ENCODE results near the gene ANKRD9. TPM values are rescaled to one million over a fixed set of nuclear protein-coding genes. Genes with fewer than 3 reads are reported as not detected.

ANKRD9 gene
- total and polyA plus RNA-seq, 10 of the 15 experiments (the other 5 are each of a cell fraction or from before 2014, with no cell fraction given): 0.03 to 3.6 (median 0.49) TPM

GRCh38 chr14:102474934-102475333 is 34.6 kb downstream of the ANKRD9 start:
- in situ Hi-C loops (cut with MboI) (no loop called here), intact Hi-C loops (cut with micrococcal nuclease; ENCODE audit: unreplicated experiment) (no loop called here)
- Histone ChIP-seq H3K4me3 (no peak overlapping the region), H3K9me3 (replicated peaks; ENCODE audit: control insufficient read depth, insufficient read depth, low read length) (no peaks in the 10 kb centered on the region), H2AFZ (ENCODE audit: control insufficient read depth, low read depth, low read length) (no peak overlapping the region), H4K20me1 (ENCODE audit: control insufficient read depth, insufficient read depth) (no peaks in the 10 kb centered on the region), H3K36me3 (ENCODE audit: control insufficient read depth in 2 of 2, insufficient read depth in 2 of 2, low read length in 1 of 2) (no peaks in the 10 kb centered on the region), H3K27me3 (replicated peaks in 1 of 2; ENCODE audit: control insufficient read depth in 2 of 2, insufficient read depth in 2 of 2, low read length in 1 of 2) (no peaks in the 10 kb centered on the region), H3K79me2 (ENCODE audit: control insufficient read depth, insufficient read depth, low read length) (no peaks in the 10 kb centered on the region), H3K9ac (ENCODE audit: control insufficient read depth, insufficient read depth, low read length) (no peak overlapping the region), H3K4me2 (ENCODE audit: control insufficient read depth, insufficient read depth) (no peak overlapping the region), H3K4me1 (ENCODE audit: control insufficient read depth, insufficient read depth, low read length) (no peaks in the 10 kb centered on the region), H3K27ac (ENCODE audit: control insufficient read depth, insufficient read depth) (no peak overlapping the region)
- no TSS peak for BruUV-seq (replicated peaks)
- RAD21 ChIA-PET (ENCODE audit: unreplicated experiment): no interaction called here
- WGBS (ENCODE audit: insufficient coverage, insufficient replicate concordance, low lambda C conversion rate, missing lambda C conversion rate): 98% methylated on average over 5 of the region's 5 CpGs
- POLR2A ChIA-PET: interaction anchor here (0.6 kb wide), 1 partner anchor 124 kb away, joined by 3 read pairs; no protein-coding TSS in a partner anchor
- TF ChIP-seq ELK1 (IDR thresholded peaks at IDR 0.05; ENCODE audit: low read depth, low read length) (no peak), RCOR1 (conservative IDR thresholded peaks at IDR 0.05; ENCODE audit: low read depth, low read length) (no peak), BACH1 (IDR thresholded peaks at IDR 0.05; ENCODE audit: borderline replicate concordance) (no peak), MTA3 (IDR thresholded peaks at IDR 0.05; ENCODE audit: borderline replicate concordance, low read length) (no peak), ZNF207 (IDR thresholded peaks at IDR 0.05; ENCODE audit: borderline replicate concordance) (no peak)
- SMC1A ChIA-PET (ENCODE audit: uncharacterized antibody, unreplicated experiment): no interaction called here
- CTCF ChIA-PET: interaction anchor here (0.6 kb wide), 1 partner anchor 10 kb away, joined by 3 read pairs; no protein-coding TSS in a partner anchor
- no peak for FAIRE-seq
- DNase-seq (ENCODE audit: low read depth, low spot score): no peak
- no peak for ATAC-seq

GRCh38 chr14:102473559-102473958 is 36.0 kb downstream of the ANKRD9 start:
- H3K27ac ChIP-seq (ENCODE audit: control insufficient read depth, insufficient read depth): no peak overlapping the region
- WGBS (ENCODE audit: insufficient coverage, insufficient replicate concordance, low lambda C conversion rate, missing lambda C conversion rate): 98% methylated on average over 2 of the region's 2 CpGs
- no peaks in the 10 kb centered on the region for H3K36me3 ChIP-seq (ENCODE audit: control insufficient read depth in 2 of 2, insufficient read depth in 2 of 2, low read length in 1 of 2)
- no peaks in the 10 kb centered on the region for H3K27me3 ChIP-seq (replicated peaks in 1 of 2; ENCODE audit: control insufficient read depth in 2 of 2, insufficient read depth in 2 of 2, low read length in 1 of 2)
- CTCF ChIA-PET: no interaction called here
- SMC1A ChIA-PET (ENCODE audit: uncharacterized antibody, unreplicated experiment): no interaction called here
- FAIRE-seq (no peak), ATAC-seq (no peak), DNase-seq (ENCODE audit: low read depth, low spot score) (no peak)
- H3K4me3 ChIP-seq: no peak overlapping the region
- intact Hi-C loops (cut with micrococcal nuclease; ENCODE audit: unreplicated experiment) (no loop called here), in situ Hi-C loops (cut with MboI) (no loop called here)
- POLR2A ChIA-PET: no interaction called here
- no peaks in the 10 kb centered on the region for H3K79me2 ChIP-seq (ENCODE audit: control insufficient read depth, insufficient read depth, low read length)
- TF ChIP-seq SMARCA5 (IDR thresholded peaks at IDR 0.05): no peak
- no peak for TF ChIP-seq TBL1XR1 (IDR thresholded peaks at IDR 0.05; ENCODE audit: low read depth, low read length)
- no TSS peak for BruUV-seq (replicated peaks)
- RAD21 ChIA-PET (ENCODE audit: unreplicated experiment): no interaction called here
- no peak overlapping the region for H3K9ac ChIP-seq (ENCODE audit: control insufficient read depth, insufficient read depth, low read length)
- H3K4me1 ChIP-seq (ENCODE audit: control insufficient read depth, insufficient read depth, low read length): no peaks in the 10 kb centered on the region
- H3K9me3 ChIP-seq (replicated peaks; ENCODE audit: control insufficient read depth, insufficient read depth, low read length): no peaks in the 10 kb centered on the region
- H2AFZ ChIP-seq (ENCODE audit: control insufficient read depth, low read depth, low read length): no peak overlapping the region
- H4K20me1 ChIP-seq (ENCODE audit: control insufficient read depth, insufficient read depth): no peaks in the 10 kb centered on the region
- no peak overlapping the region for H3K4me2 ChIP-seq (ENCODE audit: control insufficient read depth, insufficient read depth)

Measured in GM12878 (cell line).